HG02938 (cell line): Measurements from ENCODE around the gene LRRFIP1.
"Not testable (repeated sequence)": the region's sequence is repeated elsewhere in the genome, so short reads cannot be mapped to it uniquely, and the experiment has no call there.

Experiments
- ATAC-seq: cut with Tn5 transposase; IDR thresholded peaks from one replicate; pipeline ENCODE4 v1.9.1; 2021; ENCODE audit warnings: mild to moderate bottlenecking, moderate library complexity; ENCODE audit not compliant: unreplicated experiment

Gene LRRFIP1

GRCh38 chr2:237627441-237628246, at the start of gene LRRFIP1:
TSS of gene LRRFIP1 (plus strand) at chr2:237627587. CDS start at chr2:237627645, 58 bp downstream.
- ATAC-seq = no peak

GRCh38 chr2:237577956-237578870, 49.2 kb upstream of the LRRFIP1 start:
- no peak for ATAC-seq

GRCh38 chr2:237581326-237581725, 46.1 kb upstream of the LRRFIP1 start:
- ATAC-seq = no peak

- no peak for ATAC-seq
Observed at GRCh38 chr2:237581751-237582746, 45.3 kb upstream of the LRRFIP1 start.

GRCh38 chr2:237583385-237584295, 43.7 kb upstream of the LRRFIP1 start:
- ATAC-seq = no peak

GRCh38 chr2:237585590-237586221, 41.7 kb upstream of the LRRFIP1 start:
- no peak for ATAC-seq

- no peak for ATAC-seq
Observed at GRCh38 chr2:237588044-237588696, 39.2 kb upstream of the LRRFIP1 start.

- ATAC-seq = no peak
Observed at GRCh38 chr2:237590272-237591140, 36.9 kb upstream of the LRRFIP1 start, which contains the start of gene RAB17. TSS of gene RAB17 (minus strand) at chr2:237590734. CDS start at chr2:237586154, 4,580 bp downstream.

GRCh38 chr2:237591141-237591881, 36.1 kb upstream of the LRRFIP1 start:
- no peak for ATAC-seq

- no peak for ATAC-seq
Observed at GRCh38 chr2:237592425-237592980, 34.9 kb upstream of the LRRFIP1 start.

GRCh38 chr2:237593036-237593435, 34.4 kb upstream of the LRRFIP1 start:
- ATAC-seq = no peak

- no peak for ATAC-seq
Observed at GRCh38 chr2:237593596-237594320, 33.6 kb upstream of the LRRFIP1 start.

- ATAC-seq = no peak
Observed at GRCh38 chr2:237594514-237594871, 32.9 kb upstream of the LRRFIP1 start.

- not testable (repeated sequence) for ATAC-seq
Observed at GRCh38 chr2:237595829-237596519, 31.4 kb upstream of the LRRFIP1 start.

GRCh38 chr2:237596520-237597195, 30.7 kb upstream of the LRRFIP1 start:
- no peak for ATAC-seq
